PC-3 (cell line): ENCODE measurements around the gene KIF5C. TPM values are rescaled to one million over a fixed set of nuclear protein-coding genes. Genes with fewer than 3 reads are reported as not detected.

Source experiments
- ATAC-seq: fragments of 200-7000 bp; cut with Tn5 transposase; 2 replicates; pipeline ENCODE4 v1.9.1; 2020; ENCODE audit warnings: mild to moderate bottlenecking, moderate library complexity
- BruUV-seq: library from RNA; stranded (reverse); fragments of 400-500 nt; replicated peaks from 2 replicates; lab custom pipeline; 2021; lab: Mats Ljungman, UMichigan
- CTCF ChIA-PET: fragments of 300-600 bp; sonication (Branson Sonifier 250); formaldehyde crosslinking; loops from one replicate; lab custom pipeline; 2022; ENCODE audit warnings: antibody characterized with exemption; lab: Charles Lee
- POLR2A ChIA-PET: fragments of 300-600 bp; sonication (Branson Sonifier 250); formaldehyde crosslinking; loops from one replicate; lab custom pipeline; 2022; ENCODE audit warnings: antibody characterized with exemption; ENCODE audit not compliant: unreplicated experiment; lab: Charles Lee
- DNase-seq: peaks from one replicate; pipeline ENCODE4 v3.0.0-alpha.2; 2015
- H2AFZ ChIP-seq: fragments of 300-600 bp; sonication (generic); 2 replicates; pipeline ENCODE4 v1.6.0; 2016; ENCODE audit warnings: antibody characterized with exemption, low read length
- H3F3A ChIP-seq: fragments of 300-600 bp; sonication (generic); one replicate; pipeline ENCODE4 v1.6.0; 2017; ENCODE audit warnings: antibody characterized with exemption, low read length, control low read depth, mild to moderate bottlenecking; ENCODE audit not compliant: unreplicated experiment
- H3K27ac ChIP-seq: fragments of 300-600 bp; sonication (generic); 2 replicates; pipeline ENCODE4 v1.5.1; 2016; ENCODE audit warnings: mild to moderate bottlenecking, low read length
- H3K27me3 ChIP-seq: fragments of 300-600 bp; sonication (generic); 2 replicates; pipeline ENCODE4 v1.6.1; 2016; ENCODE audit warnings: low read length, mixed read lengths
- H3K36me3 ChIP-seq: fragments of 300-600 bp; sonication (generic); 2 replicates; pipeline ENCODE4 v1.6.1; 2016; ENCODE audit warnings: low read depth, mixed run types, low read length, mixed read lengths
- H3K4me1 ChIP-seq: fragments of 300-600 bp; sonication (generic); 2 replicates; pipeline ENCODE4 v1.5.1; 2016; ENCODE audit warnings: low read length; ENCODE audit not compliant: insufficient read depth
- H3K4me2 ChIP-seq: fragments of 300-600 bp; sonication (generic); 2 replicates; pipeline ENCODE4 v1.6.0; 2016; ENCODE audit warnings: low read length
- H3K4me3 ChIP-seq: fragments of 300-600 bp; sonication (generic); 2 replicates; pipeline ENCODE4 v1.5.1; 2016; ENCODE audit warnings: mild to moderate bottlenecking, low read length, mixed read lengths
- H3K79me2 ChIP-seq: fragments of 300-600 bp; sonication (generic); 2 replicates; pipeline ENCODE4 v1.6.1; 2017; ENCODE audit warnings: low read length, mixed read lengths
- H3K9ac ChIP-seq: fragments of 300-600 bp; sonication (generic); 2 replicates; pipeline ENCODE4 v1.6.0; 2016; ENCODE audit warnings: mild to moderate bottlenecking, low read length
- H3K9me2 ChIP-seq: fragments of 300-600 bp; sonication (generic); replicated peaks from 2 replicates; pipeline ENCODE4 v1.6.1; 2016; ENCODE audit warnings: mixed run types, low read length, mixed read lengths
- H3K9me3 ChIP-seq: fragments of 300-600 bp; sonication (generic); 2 replicates; pipeline ENCODE4 v1.6.1; 2016; ENCODE audit warnings: low read length, mixed read lengths
- H4K20me1 ChIP-seq: fragments of 300-600 bp; sonication (generic); 2 replicates; pipeline ENCODE4 v1.6.1; 2016; ENCODE audit warnings: low read length, mixed read lengths
- EZH2 ChIP-seq: fragments of 300-600 bp; sonication (generic); IDR thresholded peaks from one replicate; pipeline ENCODE4 v1.6.1; 2017; ENCODE audit warnings: antibody characterized with exemption, mild to moderate bottlenecking, low read length; ENCODE audit not compliant: unreplicated experiment
- EZH2phosphoT487 ChIP-seq: fragments of 300-600 bp; sonication (generic); IDR thresholded peaks from 2 replicates; pipeline ENCODE4 v1.6.1; 2018; ENCODE audit warnings: mild to moderate bottlenecking, antibody characterized with exemption, low read length, borderline replicate concordance
- intact Hi-C: fragments of 100-400 bp; cut with micrococcal nuclease; formaldehyde crosslinking; loops from 2 replicates; pipeline ENCODE4 v1.9.0; 2023
- total RNA-seq: library from RNA; depleted of rRNA; stranded (reverse); fragments of >200 nt; gene quantifications from 2 replicates; pipeline ENCODE4 v1.2.3, GENCODE V29; 2014
- TF ChIP-seq, protein P1 (sequence below): fragments of 300-600 bp; sonication (generic); conservative IDR thresholded peaks from 2 replicates; pipeline ENCODE4 v1.5.1; 2017; ENCODE audit warnings: antibody characterized with exemption, low read depth, mild to moderate bottlenecking, low read length

The KIF5C gene
- total RNA-seq, 1 experiment from 2014 or later: 4.0 TPM

DNA sequence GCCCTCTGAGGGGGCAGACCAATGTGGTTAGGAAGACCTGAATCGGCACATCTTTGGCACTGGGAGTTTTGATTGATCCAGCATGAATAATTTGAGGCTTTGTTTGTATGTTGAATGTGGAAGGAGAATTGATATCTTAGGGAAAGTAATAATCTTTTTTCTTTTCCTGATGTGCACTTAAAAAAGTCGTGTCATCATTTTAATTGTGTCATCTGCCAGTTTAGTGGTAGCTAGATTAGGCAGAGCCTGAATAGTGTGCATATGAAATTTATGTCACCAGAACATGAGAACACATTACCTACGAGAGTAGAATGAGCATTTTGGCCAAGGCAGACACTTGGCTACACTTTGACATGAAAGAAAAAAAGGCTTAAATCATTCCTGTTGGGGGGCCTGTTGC is 79.5 kb downstream of the KIF5C start:
- no peaks in the 10 kb centered on the region; the same call in 1 of the 2 replicates for H3K4me1 ChIP-seq
- H3K27ac ChIP-seq: no peak overlapping the region
- POLR2A ChIA-PET: no interaction called here
- H2AFZ ChIP-seq: no peak overlapping the region
- ATAC-seq: no peak
- no peak for DNase-seq
- H3K4me3 ChIP-seq: no peak overlapping the region
- intact Hi-C loops: no loop called here
- CTCF ChIA-PET: interaction anchor here (0.7 kb wide), 1 partner anchor 445 kb away, joined by 3 read pairs; no protein-coding TSS in a partner anchor
- H3F3A ChIP-seq: no peaks in the 10 kb centered on the region
- H3K36me3 ChIP-seq: no peaks in the 10 kb centered on the region
- H3K9me2 ChIP-seq: no peaks in the 10 kb centered on the region
- H3K9ac ChIP-seq: no peak overlapping the region
- peaks cover 13% of the 10 kb centered on the region for H3K27me3 ChIP-seq
- H3K79me2 ChIP-seq: no peaks in the 10 kb centered on the region
- H4K20me1 ChIP-seq: no peaks in the 10 kb centered on the region
- no peak for TF ChIP-seq EZH2
- no peak for TF ChIP-seq EZH2phosphoT487
- TF ChIP-seq, protein P1, sequence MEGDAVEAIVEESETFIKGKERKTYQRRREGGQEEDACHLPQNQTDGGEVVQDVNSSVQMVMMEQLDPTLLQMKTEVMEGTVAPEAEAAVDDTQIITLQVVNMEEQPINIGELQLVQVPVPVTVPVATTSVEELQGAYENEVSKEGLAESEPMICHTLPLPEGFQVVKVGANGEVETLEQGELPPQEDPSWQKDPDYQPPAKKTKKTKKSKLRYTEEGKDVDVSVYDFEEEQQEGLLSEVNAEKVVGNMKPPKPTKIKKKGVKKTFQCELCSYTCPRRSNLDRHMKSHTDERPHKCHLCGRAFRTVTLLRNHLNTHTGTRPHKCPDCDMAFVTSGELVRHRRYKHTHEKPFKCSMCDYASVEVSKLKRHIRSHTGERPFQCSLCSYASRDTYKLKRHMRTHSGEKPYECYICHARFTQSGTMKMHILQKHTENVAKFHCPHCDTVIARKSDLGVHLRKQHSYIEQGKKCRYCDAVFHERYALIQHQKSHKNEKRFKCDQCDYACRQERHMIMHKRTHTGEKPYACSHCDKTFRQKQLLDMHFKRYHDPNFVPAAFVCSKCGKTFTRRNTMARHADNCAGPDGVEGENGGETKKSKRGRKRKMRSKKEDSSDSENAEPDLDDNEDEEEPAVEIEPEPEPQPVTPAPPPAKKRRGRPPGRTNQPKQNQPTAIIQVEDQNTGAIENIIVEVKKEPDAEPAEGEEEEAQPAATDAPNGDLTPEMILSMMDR: no peak
- H3K4me2 ChIP-seq: no peak overlapping the region
- no peaks in the 10 kb centered on the region for H3K9me3 ChIP-seq
- BruUV-seq: no TSS peak

DNA sequence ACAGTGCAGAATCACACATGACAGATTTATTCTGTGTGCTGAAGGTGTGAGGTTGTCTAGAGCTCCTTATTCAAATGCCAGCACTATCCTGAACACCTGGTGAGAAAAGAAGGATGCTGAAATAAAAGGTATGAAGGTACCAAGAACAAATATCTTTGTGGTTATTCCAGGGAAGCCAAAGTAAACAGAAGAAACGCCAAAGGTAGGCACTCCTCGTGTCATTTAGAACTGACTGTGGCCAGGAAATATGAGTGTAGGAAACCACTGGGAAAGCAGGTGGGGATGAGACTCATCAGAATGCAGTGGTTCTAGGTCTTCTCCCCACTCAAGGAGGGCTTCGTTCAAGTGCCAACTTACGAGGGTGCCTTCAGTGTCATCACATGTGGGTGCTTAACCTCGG is 80.8 kb downstream of the KIF5C start:
- Histone ChIP-seq H4K20me1 (no peaks in the 10 kb centered on the region), H3F3A (no peaks in the 10 kb centered on the region), H3K4me3 (no peak overlapping the region), H3K9me2 (no peaks in the 10 kb centered on the region), H3K36me3 (no peaks in the 10 kb centered on the region), H3K27me3 (peaks cover 13% of the 10 kb centered on the region), H3K9me3 (no peaks in the 10 kb centered on the region), H3K9ac (no peak overlapping the region), H2AFZ (no peak overlapping the region), H3K79me2 (no peaks in the 10 kb centered on the region), H3K4me2 (no peak overlapping the region), H3K27ac (no peak overlapping the region), H3K4me1 (no peaks in the 10 kb centered on the region; the same call in 1 of the 2 replicates)
- DNase-seq (peak; percentile 76), ATAC-seq (peak; percentile 51; the same call in 1 of the 2 replicates)
- CTCF ChIA-PET: no interaction called here
- TF ChIP-seq EZH2 (no peak), EZH2phosphoT487 (no peak)
- TF ChIP-seq, protein P1: no peak
- BruUV-seq: no TSS peak
- POLR2A ChIA-PET: no interaction called here
- intact Hi-C loops: no loop called here

DNA sequence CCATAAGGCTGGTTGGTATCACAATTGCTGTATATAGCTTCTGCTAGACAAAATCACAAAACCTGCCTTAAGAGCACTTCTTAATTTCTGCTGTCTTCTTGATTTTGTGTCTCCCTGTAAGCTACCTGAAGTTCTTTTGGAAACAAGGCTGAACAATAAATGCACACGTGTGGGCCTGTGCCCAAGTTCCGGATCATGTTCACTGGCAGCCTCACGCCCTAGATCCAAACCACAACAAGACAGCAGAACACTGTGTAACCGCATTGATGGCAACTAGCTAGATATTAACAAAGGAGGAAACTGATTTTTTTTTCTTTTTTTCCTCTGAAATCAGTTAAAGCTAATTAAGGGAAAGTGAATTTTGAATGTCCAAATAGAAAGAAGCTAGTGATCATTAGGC is 82.0 kb downstream of the KIF5C start:
- Histone ChIP-seq H3F3A (no peaks in the 10 kb centered on the region), H3K9ac (no peak overlapping the region), H3K4me1 (no peaks in the 10 kb centered on the region; the same call in 1 of the 2 replicates), H3K9me2 (no peaks in the 10 kb centered on the region), H2AFZ (no peak overlapping the region), H3K36me3 (no peaks in the 10 kb centered on the region), H3K4me3 (no peak overlapping the region), H3K79me2 (no peaks in the 10 kb centered on the region), H3K27me3 (peaks cover 13% of the 10 kb centered on the region), H3K4me2 (no peak overlapping the region), H4K20me1 (no peaks in the 10 kb centered on the region), H3K27ac (no peak overlapping the region), H3K9me3 (no peaks in the 10 kb centered on the region)
- CTCF ChIA-PET: interaction anchor here (0.7 kb wide), 1 partner anchor 281 kb away, joined by 3 read pairs; no protein-coding TSS in a partner anchor
- no TSS peak for BruUV-seq
- DNase-seq (no peak), ATAC-seq (no peak)
- POLR2A ChIA-PET: no interaction called here
- TF ChIP-seq EZH2phosphoT487 (no peak), EZH2 (no peak)
- TF ChIP-seq, protein P1: no peak
- intact Hi-C loops: no loop called here
